Stimulated activated CD8-positive, alpha-beta memory T cell treated with anti-CD3 and anti-CD28 coated beads, Interleukin-4, amount 100 ng/mL, for 1 hour (primary cell): ENCODE data around the gene ZBTB11.
"Not testable (repeated sequence)": the region's sequence is repeated elsewhere in the genome, so short reads cannot be mapped to it uniquely, and the experiment has no call there.

Experiments
- DNase-seq, 2 donors: peaks; one replicate each; pipeline ENCODE4 v3.0.0-alpha.2; 2020; ENCODE audit warnings: low read depth in 2 of 2, low spot score in 1 of 2

Gene ZBTB11

GRCh38 chr3:101691685-101692671 is 15.0 kb upstream of the ZBTB11 start:
- not testable (repeated sequence) for DNase-seq

GRCh38 chr3:101690972-101691371 is 14.0 kb upstream of the ZBTB11 start:
- DNase-seq, result no peak

DNA sequence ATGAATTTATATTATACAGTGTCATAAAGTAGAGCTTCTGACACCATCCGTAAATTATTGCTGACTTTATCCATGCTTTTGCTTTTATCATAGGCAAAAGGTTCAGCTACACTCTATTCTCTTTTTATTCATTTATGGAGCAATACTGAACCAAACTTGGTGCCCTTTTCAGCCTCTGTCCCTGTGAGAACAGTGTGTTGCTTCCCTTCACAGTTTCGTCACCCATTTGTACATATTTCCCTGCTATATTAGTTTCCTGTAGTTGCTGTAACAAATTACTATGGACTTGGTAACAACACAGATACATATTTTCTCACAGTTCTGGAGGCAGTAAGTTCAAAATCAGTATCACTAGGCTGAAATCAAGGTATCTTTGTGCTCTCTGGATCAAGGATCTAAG is 12.4 kb upstream of the ZBTB11 start:
- DNase-seq, result no peak

- DNase-seq, result no peak
Measured at GRCh38 chr3:101687142-101687931, 10.4 kb upstream of the ZBTB11 start.

DNA sequence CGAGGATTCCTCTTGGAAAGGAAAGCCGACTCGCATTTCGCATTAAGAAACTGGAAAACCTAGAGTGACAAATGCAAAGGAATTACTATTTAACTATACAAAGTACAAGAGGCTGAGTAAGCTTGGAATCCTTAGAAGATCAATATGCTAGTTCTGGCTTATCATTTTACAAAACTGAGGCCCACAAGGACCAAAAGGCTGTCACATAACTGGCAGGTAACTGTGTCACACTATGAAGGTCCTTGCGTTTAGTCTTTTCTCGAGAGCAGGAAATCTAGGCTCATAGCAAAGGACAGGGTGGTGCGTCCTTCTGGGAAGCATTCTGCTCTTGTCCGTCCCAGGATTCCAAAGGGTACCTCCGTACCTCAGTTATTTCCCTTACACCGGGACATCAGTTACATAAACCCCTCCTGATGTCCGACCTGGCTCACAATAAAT is 9.0 kb upstream of the ZBTB11 start:
- DNase-seq, result no peak

DNA sequence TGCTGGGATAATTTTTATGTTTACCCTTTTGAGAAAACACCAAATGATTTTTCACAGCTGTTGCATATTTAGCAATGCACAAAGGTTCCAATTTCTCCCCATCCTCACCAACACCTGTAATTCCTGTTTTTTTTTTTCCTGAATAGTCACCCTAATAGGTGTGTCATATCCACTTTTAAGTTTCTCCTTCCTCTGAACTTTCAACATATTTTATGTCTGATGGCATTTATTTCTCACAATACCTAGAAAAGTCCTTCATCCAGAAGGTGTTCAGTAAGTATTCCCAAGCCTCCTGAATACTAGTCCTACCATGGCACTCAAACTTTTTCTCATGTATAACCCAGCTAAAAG is 8.1 kb upstream of the ZBTB11 start:
- DNase-seq, result no peak

DNA sequence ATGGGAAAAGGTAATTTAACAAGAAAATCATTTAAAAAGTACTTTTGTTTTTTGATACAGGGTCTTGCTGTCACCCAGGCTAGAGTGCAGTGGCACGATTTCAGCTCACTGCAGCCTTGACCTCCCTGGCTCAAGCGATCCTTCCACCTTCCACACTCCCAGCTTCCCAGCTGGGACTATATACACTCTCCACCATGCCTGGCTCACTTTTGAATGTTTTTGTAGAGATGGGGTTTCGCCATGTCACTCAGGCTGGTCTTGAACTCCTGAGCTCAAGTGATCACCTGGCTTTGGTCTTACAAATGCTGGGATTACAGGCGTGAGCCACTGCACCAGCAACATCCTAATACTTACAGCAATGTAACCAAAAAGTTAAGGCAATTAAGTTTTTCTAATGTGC is 3.5 kb upstream of the ZBTB11 start:
- DNase-seq, result no peak

- not testable (repeated sequence) for DNase-seq
Measured at GRCh38 chr3:101678837-101679236, 1.9 kb upstream of the ZBTB11 start.

DNA sequence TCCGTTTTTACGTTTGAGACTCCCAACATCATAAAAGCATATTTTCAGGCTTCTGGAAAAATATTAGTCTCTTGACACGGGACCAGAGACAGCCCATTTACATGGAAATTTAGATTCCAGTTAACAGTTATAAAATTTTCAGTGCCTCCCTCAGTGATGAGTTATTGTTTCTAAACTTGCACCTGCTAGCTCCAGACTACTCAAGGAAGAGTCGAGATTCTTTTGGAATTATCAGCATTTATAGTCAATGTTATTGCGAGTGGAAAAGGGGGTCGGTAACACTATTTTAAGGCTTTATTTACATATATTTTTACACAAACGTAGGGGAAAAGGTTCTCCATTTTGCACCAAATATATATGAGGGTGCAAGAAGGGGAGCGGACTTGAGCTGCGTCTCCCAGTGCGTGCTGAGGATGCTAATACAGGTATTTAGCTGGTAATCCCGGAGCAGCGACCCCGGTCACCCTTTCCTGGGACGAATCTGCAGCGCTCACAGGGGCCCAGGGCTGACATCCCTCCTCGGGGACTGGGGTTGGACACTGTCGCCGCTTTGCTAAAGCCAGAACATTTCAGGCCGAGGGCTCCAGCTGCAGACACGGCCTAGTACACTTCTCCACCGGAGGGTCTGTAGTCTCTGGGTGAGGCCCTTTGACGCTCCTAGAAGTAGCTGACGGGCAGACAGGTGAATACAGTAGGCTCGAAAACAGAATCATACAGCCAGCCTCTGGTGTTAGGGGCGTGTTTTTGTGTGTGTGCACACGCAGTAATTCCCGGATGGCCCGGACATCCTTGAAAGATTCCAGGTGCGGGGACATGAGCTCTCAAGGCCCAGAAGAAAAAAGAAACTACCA is 729 bp upstream of the ZBTB11 start:
- no peak for DNase-seq

GRCh38 chr3:101676216-101676764 is 642 bp downstream of the ZBTB11 start:
- peak; percentile 84 to 88 for DNase-seq

DNA sequence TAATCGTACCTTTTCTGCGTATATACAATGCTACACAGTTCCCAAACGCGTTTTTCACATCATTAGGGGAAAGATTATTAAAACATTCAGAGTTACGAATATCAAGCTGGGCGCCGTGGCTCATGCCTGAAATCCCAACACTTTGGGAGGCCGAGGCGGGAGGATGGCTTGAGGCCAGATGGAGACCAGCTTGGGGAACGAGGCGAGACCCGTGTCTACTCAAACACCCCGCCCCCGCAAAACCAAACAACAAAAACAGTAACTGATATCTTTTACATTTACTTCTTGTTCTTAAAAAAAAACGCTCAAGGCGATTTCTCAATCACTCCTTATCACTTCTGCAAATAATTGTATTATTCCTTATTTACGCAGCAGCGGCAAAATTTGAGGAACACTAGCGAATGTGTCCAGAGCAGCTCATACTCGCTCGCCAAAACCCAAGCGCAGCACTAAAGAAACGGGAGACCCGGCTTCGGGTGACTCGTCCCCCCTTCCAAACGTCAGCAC is 1.2 kb downstream of the ZBTB11 start:
- DNase-seq, result no peak

DNA sequence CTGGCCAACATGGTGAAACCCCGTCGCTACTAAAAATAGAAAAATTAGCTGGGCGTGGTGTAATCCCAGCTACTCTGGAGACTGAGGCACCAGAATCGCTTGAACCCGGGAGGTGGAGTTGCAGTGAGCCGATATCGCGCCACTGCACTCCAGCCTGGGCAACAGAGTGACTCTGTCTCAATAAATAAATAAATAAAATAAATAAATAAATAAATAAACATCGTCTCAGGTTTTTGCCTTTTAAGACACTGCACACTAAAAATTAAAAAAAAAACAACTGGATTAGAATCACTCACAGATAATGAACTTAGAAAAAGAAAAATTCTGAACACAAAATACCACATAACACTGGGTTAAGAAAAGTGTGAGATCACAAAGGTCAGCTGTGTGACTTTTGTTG is 2.4 kb downstream of the ZBTB11 start:
- no peak for DNase-seq

DNA sequence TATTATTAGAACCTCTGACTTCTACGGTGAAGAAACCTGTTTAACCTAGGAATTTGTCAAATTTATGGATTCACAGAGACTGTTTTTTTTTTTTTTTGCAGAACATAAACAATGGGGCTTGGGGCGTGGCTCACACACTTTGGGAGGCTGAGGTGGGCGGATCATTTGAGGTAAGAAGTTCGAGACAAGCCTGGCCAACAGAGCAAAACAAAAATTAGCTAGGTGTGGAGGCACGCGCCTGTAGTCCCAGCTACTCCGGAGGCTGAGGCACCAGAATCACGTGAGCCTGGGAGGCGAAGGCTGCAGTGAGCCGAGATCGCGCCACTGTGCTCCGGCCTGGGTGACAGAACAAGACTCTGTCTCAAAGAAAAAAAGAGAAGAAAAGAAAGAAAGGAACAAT is 3.0 kb downstream of the ZBTB11 start:
- DNase-seq, result no peak

DNA sequence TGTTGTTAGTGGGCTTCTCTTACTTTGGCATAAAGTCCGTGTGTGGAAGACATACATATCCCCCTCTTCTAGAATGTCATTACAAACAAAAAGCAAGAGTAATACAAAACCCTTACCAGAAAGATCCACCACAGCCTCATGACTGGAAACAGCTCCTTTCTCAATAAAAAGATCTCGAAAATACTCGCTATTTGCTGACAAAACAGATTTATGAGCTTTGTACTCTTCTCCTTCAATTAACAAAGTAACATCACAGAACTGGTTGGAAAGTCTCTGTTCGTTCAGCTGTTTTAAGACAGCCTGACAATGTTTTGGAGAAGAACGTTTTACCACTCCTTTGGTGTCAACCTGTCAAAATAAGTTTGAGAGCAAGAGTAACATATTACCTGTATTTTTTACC is 5.9 kb downstream of the ZBTB11 start:
- DNase-seq, result no peak

DNA sequence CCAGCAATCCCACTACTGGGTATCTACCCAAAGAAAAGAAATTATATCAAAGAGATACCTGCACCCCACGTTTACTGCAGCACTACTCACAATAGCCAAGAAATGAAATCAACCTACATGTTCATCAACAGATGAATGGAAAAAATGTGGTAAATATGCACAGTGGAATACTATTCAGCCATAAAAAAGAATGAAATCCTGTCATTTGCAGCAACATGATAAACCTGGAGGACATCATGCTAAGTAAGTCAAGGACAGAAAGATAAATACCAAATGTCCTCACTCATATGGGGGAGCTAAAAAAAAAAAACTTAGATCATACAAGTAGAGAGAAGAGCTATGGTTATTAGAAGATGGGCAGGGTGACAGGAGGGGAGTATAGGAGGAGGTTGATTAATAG is 9.1 kb downstream of the ZBTB11 start:
- DNase-seq, result no peak

DNA sequence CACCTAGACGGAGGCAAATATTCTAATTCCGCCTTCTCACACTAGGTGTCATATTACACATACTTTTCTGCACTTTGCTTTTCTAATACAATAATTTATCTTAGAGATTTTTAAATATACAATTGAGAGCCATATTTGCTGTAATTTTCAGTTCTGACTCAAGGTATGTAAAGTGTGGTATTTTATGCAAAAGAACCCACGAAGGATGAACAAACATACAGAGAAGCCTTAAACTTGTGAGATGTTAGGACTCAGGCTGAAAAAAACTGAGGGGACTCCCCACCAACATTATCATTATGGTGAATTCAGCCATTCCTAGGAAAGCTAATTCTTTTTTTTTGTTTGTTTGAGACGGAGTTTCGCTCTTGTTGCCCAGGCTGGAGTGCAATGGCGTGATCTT is 9.6 kb downstream of the ZBTB11 start:
- DNase-seq, result no peak

DNA sequence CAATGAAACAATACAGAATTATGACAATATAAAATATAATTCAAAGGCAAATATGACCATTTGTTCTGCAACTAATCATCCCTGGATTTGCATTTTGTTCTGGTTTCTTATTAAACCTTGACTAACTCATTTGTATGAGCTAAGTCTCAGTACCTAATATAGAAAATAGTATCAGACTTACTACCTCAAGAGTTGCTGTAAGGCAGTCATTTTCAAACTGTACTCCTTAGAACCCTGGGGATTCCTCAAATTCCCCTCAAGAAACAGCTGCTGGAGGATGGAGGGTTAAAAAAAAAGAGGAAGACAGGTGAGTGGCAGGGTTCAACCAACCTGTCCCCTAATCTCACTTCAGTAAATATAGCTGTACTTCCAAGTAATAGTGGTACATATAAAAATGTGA is 11.1 kb downstream of the ZBTB11 start:
- DNase-seq, result no peak

- DNase-seq, result no peak
Measured at GRCh38 chr3:101665357-101665756, 11.6 kb downstream of the ZBTB11 start.

DNA sequence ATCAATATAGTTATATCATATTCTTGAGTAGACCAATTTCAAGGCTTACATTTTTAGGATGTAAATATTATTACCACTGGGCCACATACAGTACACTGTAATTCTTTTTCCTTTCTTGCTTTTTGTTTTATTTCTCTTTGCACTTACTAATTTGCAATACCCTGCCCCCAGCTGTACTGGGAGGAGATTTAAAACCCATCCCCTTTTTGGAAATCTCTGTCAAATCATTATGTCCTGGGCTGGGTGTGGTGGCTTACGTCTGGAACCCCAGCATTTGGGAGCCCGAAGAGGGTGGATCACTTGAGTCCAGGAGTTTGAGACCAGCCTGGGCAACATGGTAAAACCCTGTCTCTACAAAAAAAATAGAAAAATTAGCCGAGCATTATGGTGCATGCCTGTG is 16.2 kb downstream of the ZBTB11 start:
- DNase-seq, result no peak

- DNase-seq, result no peak
Measured at GRCh38 chr3:101656651-101657050, 20.3 kb downstream of the ZBTB11 start.

GRCh38 chr3:101646726-101647125 is 30.2 kb downstream of the ZBTB11 start:
- no peak for DNase-seq
